GOT3 (cell line): ENCODE results near the gene HIPK3.

Experiments used
- DNase-seq: peaks from one replicate; lab custom pipeline; 2025; ENCODE audit warnings: mixed read lengths; lab: John Stamatoyannopoulos, UW

HIPK3 gene

DNA sequence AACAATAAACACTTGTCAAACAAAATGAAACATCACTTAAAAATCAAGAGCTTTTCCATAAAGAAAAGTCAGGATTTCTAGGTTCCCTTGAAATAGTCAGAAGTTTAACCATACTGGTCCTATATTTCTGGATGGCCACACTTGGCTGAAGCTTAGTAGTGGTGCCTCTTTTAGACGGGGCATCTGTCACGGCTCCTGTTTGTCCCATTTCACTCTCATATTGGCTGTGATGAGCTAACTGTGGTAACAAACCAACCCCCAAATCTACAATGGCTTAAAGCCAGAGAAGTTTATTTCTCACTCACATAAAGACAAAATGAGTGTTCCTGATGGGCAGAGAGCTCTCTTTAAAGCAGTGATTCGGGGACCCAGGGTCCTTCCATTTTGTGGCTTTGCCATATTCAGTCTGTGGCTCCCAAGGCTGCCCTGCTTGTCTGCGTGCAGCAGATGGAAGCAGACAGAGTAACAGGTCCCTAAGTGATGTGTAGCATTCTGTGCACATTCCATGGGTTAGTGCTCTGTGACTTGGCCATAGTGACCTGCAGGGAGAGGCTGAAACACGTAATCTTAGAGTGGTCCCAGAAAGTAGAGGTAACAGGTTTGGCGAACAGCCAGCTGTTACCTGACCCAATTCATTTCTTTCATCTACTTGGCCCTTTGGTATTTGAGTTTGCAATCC, 137.4 kb downstream of the HIPK3 start:
- no peak for DNase-seq

- DNase-seq = no peak
Measured at GRCh38 chr11:33396361-33396760, 139.2 kb downstream of the HIPK3 start.

- no peak for DNase-seq
Measured at GRCh38 chr11:33399421-33399820, 142.2 kb downstream of the HIPK3 start.

GRCh38 chr11:33402066-33402465, 144.9 kb downstream of the HIPK3 start:
- DNase-seq = no peak

GRCh38 chr11:33403344-33403743, 146.2 kb downstream of the HIPK3 start:
- no peak for DNase-seq

GRCh38 chr11:33405834-33406602, 148.8 kb downstream of the HIPK3 start:
- DNase-seq = no peak
